B cell (primary cell): ENCODE data around the gene ARID3C. TPM values are rescaled to one million over a fixed set of nuclear protein-coding genes. Genes with fewer than 3 reads are reported as not detected.

Source experiments
- ATAC-seq: fragments of 200-7000 bp; cut with Tn5 transposase; one replicate; pipeline ENCODE4 v1.10.0; 2021; ENCODE audit warnings: low read depth, mild to moderate bottlenecking, moderate number of reproducible peaks, moderate library complexity
- CTCF ChIA-PET: fragments of 350-600 bp; sonication (Branson Sonifier 250); formaldehyde crosslinking; loops from one replicate; lab custom pipeline; 2021; ENCODE audit warnings: antibody characterized with exemption, inconsistent platforms; lab: Charles Lee
- POLR2A ChIA-PET: fragments of 350-600 bp; sonication (Branson Sonifier 250); formaldehyde crosslinking; loops from one replicate; lab custom pipeline; 2021; ENCODE audit warnings: antibody characterized with exemption; lab: Charles Lee
- DNase-seq: peaks from one replicate; pipeline ENCODE4 v3.0.0; 2013
- H2AFZ ChIP-seq: 2 replicates; pipeline ENCODE4 v1.6.1; 2012; ENCODE audit warnings: mild to moderate bottlenecking, low read depth, low read length; ENCODE audit not compliant: insufficient read depth, poor library complexity, severe bottlenecking
- H3K27ac ChIP-seq, 2 donors: 1 replicate in 1 of 2; 2 replicates in 1 of 2; pipeline ENCODE4 v1.5.1; 2012 to 2013; ENCODE audit warnings: low read length in 2 of 2, mild to moderate bottlenecking in 2 of 2, moderate library complexity in 1 of 2
- H3K27me3 ChIP-seq, 4 experiments: fragments of 200-600 bp in 1 of 4; sonication (generic) in 1 of 4; replicated peaks in 1 of 4; 1 replicate in 2 of 4; 2 replicates in 2 of 4; pipeline versions ENCODE4 v1.6.1 to v1.7.0; 2013 to 2016; ENCODE audit warnings: low read length in 3 of 4, mild to moderate bottlenecking in 2 of 4, mixed read lengths in 1 of 4, moderate library complexity in 1 of 4; ENCODE audit not compliant: insufficient read depth in 4 of 4, control insufficient read depth in 3 of 4; ENCODE audit errors: control extremely low read depth in 1 of 4
- H3K36me3 ChIP-seq, 2 experiments: replicated peaks in 1 of 2; 1 replicate in 1 of 2; 2 replicates in 1 of 2; pipeline versions ENCODE4 v1.6.1 to v1.7.1; 2013; ENCODE audit warnings: low read length in 1 of 2; ENCODE audit not compliant: insufficient read depth in 2 of 2, control insufficient read depth in 1 of 2; ENCODE audit errors: control extremely low read depth in 1 of 2, extremely low read depth in 1 of 2
- H3K4me1 ChIP-seq, 2 donors: fragments of 200-600 bp in 1 of 2; sonication (generic) in 1 of 2; 1 replicate in 1 of 2; 2 replicates in 1 of 2; pipeline versions ENCODE4 v1.5.1 to v1.6.1; 2013 to 2017; ENCODE audit warnings: low read length in 2 of 2; ENCODE audit not compliant: control insufficient read depth in 2 of 2, insufficient read depth in 2 of 2
- H3K4me2 ChIP-seq: replicated peaks from 2 replicates; pipeline ENCODE3; 2012; ENCODE audit warnings: mild to moderate bottlenecking, low read depth, low read length; ENCODE audit not compliant: poor library complexity, severe bottlenecking
- H3K4me3 ChIP-seq, 5 experiments: fragments of 200-600 bp in 1 of 5; sonication (generic) in 1 of 5; 1 replicate in 3 of 5; 2 replicates in 2 of 5; pipeline versions ENCODE4 v1.5.1 to v1.7.0; 2011 to 2016; ENCODE audit warnings: low read length in 4 of 5, mild to moderate bottlenecking in 4 of 5, low read depth in 2 of 5, control low read depth in 1 of 5, moderate library complexity in 1 of 5; ENCODE audit not compliant: insufficient read depth in 1 of 5; ENCODE audit errors: control extremely low read depth in 1 of 5, extremely low read depth in 1 of 5
- H3K79me2 ChIP-seq: fragments of 200-600 bp; sonication (generic); one replicate; pipeline ENCODE4 v1.6.0; 2016; ENCODE audit warnings: low read length; ENCODE audit not compliant: control insufficient read depth, insufficient read depth
- H3K9ac ChIP-seq: fragments of 200-600 bp; sonication (generic); 2 replicates; pipeline ENCODE4 v1.6.1; 2017; ENCODE audit warnings: mild to moderate bottlenecking, low read length, moderate library complexity
- H3K9me3 ChIP-seq, 3 donors: one replicate each; pipeline versions ENCODE4 v1.6.1 to v1.7.1; 2013; ENCODE audit warnings: low read length in 2 of 3; ENCODE audit not compliant: control insufficient read depth in 2 of 3, insufficient read depth in 1 of 3; ENCODE audit errors: control extremely low read depth in 1 of 3
- H4K20me1 ChIP-seq: 2 replicates; pipeline ENCODE4 v1.6.0; 2012; ENCODE audit warnings: mild to moderate bottlenecking, low read length; ENCODE audit not compliant: insufficient read depth, control insufficient read depth, poor library complexity, severe bottlenecking
- H3K27ac Mint-ChIP-seq: one replicate; pipeline ENCODE4 v1.8.0; 2021; ENCODE audit warnings: mixed read lengths
- H3K27me3 Mint-ChIP-seq: one replicate; pipeline ENCODE4 v1.8.0; 2021; ENCODE audit warnings: mixed read lengths
- H3K4me1 Mint-ChIP-seq: one replicate; pipeline ENCODE4 v1.8.0; 2021; ENCODE audit warnings: mixed read lengths
- H3K4me3 Mint-ChIP-seq: one replicate; pipeline ENCODE4 v1.8.0; 2021; ENCODE audit warnings: mixed read lengths
- H3K9me3 Mint-ChIP-seq: one replicate; pipeline ENCODE4 v1.8.0; 2022; ENCODE audit warnings: mixed read lengths; ENCODE audit not compliant: insufficient read depth
- EZH2 ChIP-seq: IDR thresholded peaks from 2 replicates; pipeline ENCODE4 v1.6.1; 2012; ENCODE audit warnings: borderline replicate concordance, low read depth, mild to moderate bottlenecking, moderate library complexity, low read length; ENCODE audit not compliant: insufficient read depth, poor library complexity, severe bottlenecking
- WGBS: methylation state at CpG from one replicate; pipeline ENCODE4 v1.1.5; 2013; ENCODE audit warnings: missing lambda C conversion rate; ENCODE audit not compliant: insufficient coverage; 5-methylcytosine and 5-hydroxymethylcytosine counted together
- intact Hi-C: fragments of 100-400 bp; cut with micrococcal nuclease; formaldehyde crosslinking; loops from one replicate; pipeline ENCODE4 v1.10.0; 2022
- polyA plus RNA-seq: library from polyadenylated mRNA; depleted of rRNA; stranded (reverse); fragments of >200 nt; gene quantifications from 2 replicates; pipeline ENCODE4 v1.2.3, GENCODE V29; 2012
- total RNA-seq, 2 donors: library from RNA; stranded (reverse); fragments of 120-200 nt in 1 of 2; gene quantifications; 1 replicate in 1 of 2; 2 replicates in 1 of 2; pipeline versions ENCODE4 v1.2.3 to v1.2.4, GENCODE V29; 2013 to 2022
- TF ChIP-seq, protein P1 (sequence below): fragments of 200-600 bp; IDR thresholded peaks from one replicate; pipeline ENCODE4 v1.8.0; 2022; ENCODE audit warnings: antibody characterized with exemption, mild to moderate bottlenecking

ARID3C gene
- total and polyA plus RNA-seq, 2 donors (not counting 1 experiment from before 2014, with no cell fraction given): not detected

DNA sequence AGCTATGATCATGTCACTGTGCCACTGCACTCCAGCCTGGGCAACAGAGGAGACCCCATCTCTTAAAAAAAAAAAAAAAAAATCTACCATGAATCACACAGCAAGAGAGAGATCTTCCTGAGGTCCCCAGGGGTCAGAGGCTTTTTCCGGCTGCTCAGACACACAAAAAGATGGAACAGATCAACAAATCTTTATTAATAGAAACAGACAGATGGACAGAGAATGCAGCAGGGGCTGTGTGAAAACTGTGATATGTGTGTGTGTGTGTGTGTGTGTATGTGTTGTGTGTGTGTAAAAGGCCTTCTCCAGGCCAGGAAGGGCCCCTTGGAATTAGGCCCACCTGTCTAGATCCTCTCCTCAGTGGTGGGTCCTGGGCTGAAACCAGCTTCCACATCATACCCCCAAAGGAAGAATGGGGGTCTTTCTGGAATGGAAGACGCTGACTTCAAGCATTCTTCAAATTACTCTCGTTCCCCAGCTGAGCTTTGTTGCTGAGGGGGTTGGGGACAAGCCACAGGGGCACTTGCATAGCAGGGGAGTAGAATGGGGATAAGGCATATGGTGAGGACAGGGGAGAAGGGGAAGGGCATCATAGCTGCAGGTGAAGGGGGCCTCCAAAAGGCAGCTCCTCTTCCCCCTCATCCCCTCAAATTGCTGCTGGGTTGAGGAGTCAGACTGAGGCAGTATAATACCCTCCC, 5.8 kb upstream of the ARID3C start:
- Histone ChIP-seq H3K36me3 (peaks cover 0 to 3% of the 10 kb centered on the region in 2 experiments), H3K9ac (no peak overlapping the region), H3K79me2 (peaks cover 26% of the 10 kb centered on the region), H3K9me3 (no peaks in the 10 kb centered on the region), H3K4me1 (peaks cover 16 to 32% of the 10 kb centered on the region in 2 donors), H3K4me3 (no peak overlapping the region), H4K20me1 (peaks cover 16% of the 10 kb centered on the region), H3K4me2 (no peak overlapping the region), H3K27ac (no peak overlapping the region), H2AFZ (no peak overlapping the region), H3K27me3 (peaks cover 0 to 12% (median 2%) of the 10 kb centered on the region in 4 experiments)
- Mint-ChIP-seq H3K4me1 (peaks cover 30% of the 10 kb centered on the region), H3K4me3 (no peak overlapping the region), H3K9me3 (no peaks in the 10 kb centered on the region), H3K27ac (no peak overlapping the region), H3K27me3 (peaks cover 10% of the 10 kb centered on the region)
- CTCF ChIA-PET: interaction anchor here (0.9 to 8.4 kb wide), 33 partner anchors 8 to 1072 kb away, joined by 3 to 150 read pairs (median 5); partner anchors contain the start of genes DCTN3, DNAI1, FAM219A and GALT
- intact Hi-C loops: no loop called here
- POLR2A ChIA-PET: interaction anchor here (1.1 kb wide), 1 partner anchor 22 kb away, joined by 6 read pairs; the partner anchor contains the start of gene RPP25L
- DNase-seq (no peak), ATAC-seq (no peak)
- WGBS: no CpG with 5 or more reads among the region's 3 CpGs
- no peak for TF ChIP-seq EZH2
- TF ChIP-seq, protein P1, sequence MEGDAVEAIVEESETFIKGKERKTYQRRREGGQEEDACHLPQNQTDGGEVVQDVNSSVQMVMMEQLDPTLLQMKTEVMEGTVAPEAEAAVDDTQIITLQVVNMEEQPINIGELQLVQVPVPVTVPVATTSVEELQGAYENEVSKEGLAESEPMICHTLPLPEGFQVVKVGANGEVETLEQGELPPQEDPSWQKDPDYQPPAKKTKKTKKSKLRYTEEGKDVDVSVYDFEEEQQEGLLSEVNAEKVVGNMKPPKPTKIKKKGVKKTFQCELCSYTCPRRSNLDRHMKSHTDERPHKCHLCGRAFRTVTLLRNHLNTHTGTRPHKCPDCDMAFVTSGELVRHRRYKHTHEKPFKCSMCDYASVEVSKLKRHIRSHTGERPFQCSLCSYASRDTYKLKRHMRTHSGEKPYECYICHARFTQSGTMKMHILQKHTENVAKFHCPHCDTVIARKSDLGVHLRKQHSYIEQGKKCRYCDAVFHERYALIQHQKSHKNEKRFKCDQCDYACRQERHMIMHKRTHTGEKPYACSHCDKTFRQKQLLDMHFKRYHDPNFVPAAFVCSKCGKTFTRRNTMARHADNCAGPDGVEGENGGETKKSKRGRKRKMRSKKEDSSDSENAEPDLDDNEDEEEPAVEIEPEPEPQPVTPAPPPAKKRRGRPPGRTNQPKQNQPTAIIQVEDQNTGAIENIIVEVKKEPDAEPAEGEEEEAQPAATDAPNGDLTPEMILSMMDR: no peak
